GM06990 (cell line): Measurements from ENCODE around the gene HINFP.
"Not testable (repeated sequence)": the region's sequence is repeated elsewhere in the genome, so short reads cannot be mapped to it uniquely, and the experiment has no call there.

Experiments
- DNase-seq: peaks from one replicate; pipeline ENCODE4 v3.0.0-alpha.2; 2011; ENCODE audit not compliant: insufficient read length; ENCODE audit errors: extremely low read depth
- H3K27me3 ChIP-seq: replicated peaks from 2 replicates; pipeline ENCODE4 v1.6.0; 2011; ENCODE audit warnings: low read length; ENCODE audit not compliant: control insufficient read depth, insufficient read depth
- H3K36me3 ChIP-seq: 2 replicates; pipeline ENCODE4 v1.5.1; 2011; ENCODE audit warnings: low read length; ENCODE audit not compliant: control insufficient read depth, insufficient read depth
- H3K4me3 ChIP-seq: replicated peaks from 2 replicates; pipeline ENCODE4 v1.5.1; 2011; ENCODE audit warnings: low read depth, mild to moderate bottlenecking, control low read depth, low read length
- CTCF ChIP-seq: IDR thresholded peaks from 2 replicates; pipeline ENCODE4 v1.5.1; 2011; ENCODE audit warnings: low read length, control low read depth, mild to moderate bottlenecking, inconsistent platforms; ENCODE audit not compliant: insufficient read depth, poor library complexity, severe bottlenecking

The HINFP gene

GRCh38 chr11:119178166-119178680 lies 56.8 kb downstream of the HINFP start:
- TF ChIP-seq CTCF: no peak
- peaks cover 12% of the 10 kb centered on the region for H3K36me3 ChIP-seq
- H3K27me3 ChIP-seq: no peaks in the 10 kb centered on the region
- DNase-seq: no peak
- no peak overlapping the region for H3K4me3 ChIP-seq

DNA sequence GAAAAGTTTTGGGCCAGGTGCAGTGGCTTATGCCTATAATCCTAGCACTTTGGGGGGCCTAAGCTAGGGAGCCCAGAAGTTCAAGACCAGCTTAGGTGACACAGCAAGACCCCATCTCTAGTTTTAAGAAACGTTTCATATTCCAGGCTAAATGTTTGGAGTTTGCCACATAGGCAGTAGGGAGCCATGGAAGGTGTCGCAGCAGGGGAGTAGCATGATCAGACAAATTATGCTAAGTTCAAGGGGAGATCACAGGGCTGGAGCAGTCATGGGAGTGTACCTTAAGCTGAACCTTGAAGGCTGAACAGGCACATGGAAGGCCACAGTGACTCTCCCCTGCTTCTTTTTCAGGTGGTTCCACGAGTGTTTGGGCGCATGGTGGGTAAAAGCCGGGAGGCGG lies 58.0 kb downstream of the HINFP start:
- TF ChIP-seq CTCF: no peak
- DNase-seq: no peak

DNA sequence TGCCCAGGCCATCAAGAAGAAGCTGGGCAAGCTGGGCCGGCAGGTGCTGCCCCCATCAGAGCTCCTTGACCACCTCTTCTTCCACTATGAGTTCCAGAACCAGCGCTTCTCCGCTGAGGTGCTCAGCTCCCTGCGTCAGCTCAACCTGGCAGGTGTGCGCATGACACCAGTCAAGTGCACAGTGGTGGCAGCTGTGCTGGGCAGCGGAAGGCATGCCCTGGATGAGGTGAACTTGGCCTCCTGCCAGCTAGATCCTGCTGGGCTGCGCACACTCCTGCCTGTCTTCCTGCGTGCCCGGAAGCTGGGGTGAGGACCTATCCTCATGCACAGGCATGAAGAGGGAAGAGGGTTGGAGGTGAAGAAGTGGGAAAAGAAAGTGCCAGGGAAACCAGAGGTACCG lies 58.6 kb downstream of the HINFP start:
- Histone ChIP-seq H3K36me3 (peaks cover 8% of the 10 kb centered on the region), H3K27me3 (no peaks in the 10 kb centered on the region), H3K4me3 (no peak overlapping the region)
- no peak for DNase-seq
- no peak for TF ChIP-seq CTCF

More for the DNA sequence above, 58.0 kb downstream of the HINFP start:
- Histone ChIP-seq H3K4me3 (no peak overlapping the region), H3K27me3 (no peaks in the 10 kb centered on the region), H3K36me3 (peaks cover 14% of the 10 kb centered on the region)

DNA sequence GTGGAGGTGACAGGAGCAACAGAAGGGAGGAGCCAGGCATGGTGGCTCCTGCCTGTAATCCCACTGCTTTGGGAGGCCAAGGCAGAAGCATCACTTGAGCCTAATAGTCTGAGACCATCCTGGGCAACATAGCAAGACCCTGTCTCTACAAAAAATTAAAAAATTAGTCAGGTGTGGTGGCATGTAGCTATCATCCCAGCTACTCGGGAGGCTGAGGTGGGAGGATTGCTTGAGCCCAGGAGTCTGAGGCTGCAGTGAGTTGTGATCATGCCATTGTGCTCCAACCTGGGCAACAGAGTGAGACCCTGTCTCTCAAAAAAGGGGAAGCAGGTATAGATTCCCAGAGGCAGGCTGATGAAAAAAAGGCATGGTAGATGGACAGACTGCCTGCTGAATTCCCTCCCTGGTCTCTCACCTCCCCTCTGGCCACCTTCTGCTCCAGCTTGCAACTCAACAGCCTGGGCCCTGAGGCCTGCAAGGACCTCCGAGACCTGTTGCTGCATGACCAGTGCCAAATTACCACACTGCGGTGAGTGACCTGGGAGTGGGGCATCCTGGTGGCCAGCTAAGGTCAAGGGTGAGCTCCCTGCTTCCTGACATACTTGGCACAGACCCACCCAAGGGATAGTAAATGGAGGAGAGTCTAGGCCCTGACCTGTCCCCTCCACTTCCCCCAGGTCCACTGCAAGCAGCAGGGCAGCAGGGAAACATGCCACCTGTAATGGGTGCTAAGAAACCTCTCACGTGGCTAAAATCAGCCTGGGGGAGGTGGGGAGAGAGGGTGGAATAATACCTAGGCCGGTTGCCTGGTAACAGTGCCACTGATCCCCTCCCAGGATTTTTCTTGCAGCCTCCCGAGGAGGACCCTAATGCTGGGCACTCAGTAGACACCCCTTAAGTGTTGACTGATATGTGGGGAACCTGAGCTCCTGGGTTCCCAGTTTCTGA lies 59.6 kb downstream of the HINFP start:
- no peak for TF ChIP-seq CTCF
- H3K36me3 ChIP-seq: peaks cover 7% of the 10 kb centered on the region
- no peaks in the 10 kb centered on the region for H3K27me3 ChIP-seq
- no peak overlapping the region for H3K4me3 ChIP-seq
- DNase-seq: no peak

DNA sequence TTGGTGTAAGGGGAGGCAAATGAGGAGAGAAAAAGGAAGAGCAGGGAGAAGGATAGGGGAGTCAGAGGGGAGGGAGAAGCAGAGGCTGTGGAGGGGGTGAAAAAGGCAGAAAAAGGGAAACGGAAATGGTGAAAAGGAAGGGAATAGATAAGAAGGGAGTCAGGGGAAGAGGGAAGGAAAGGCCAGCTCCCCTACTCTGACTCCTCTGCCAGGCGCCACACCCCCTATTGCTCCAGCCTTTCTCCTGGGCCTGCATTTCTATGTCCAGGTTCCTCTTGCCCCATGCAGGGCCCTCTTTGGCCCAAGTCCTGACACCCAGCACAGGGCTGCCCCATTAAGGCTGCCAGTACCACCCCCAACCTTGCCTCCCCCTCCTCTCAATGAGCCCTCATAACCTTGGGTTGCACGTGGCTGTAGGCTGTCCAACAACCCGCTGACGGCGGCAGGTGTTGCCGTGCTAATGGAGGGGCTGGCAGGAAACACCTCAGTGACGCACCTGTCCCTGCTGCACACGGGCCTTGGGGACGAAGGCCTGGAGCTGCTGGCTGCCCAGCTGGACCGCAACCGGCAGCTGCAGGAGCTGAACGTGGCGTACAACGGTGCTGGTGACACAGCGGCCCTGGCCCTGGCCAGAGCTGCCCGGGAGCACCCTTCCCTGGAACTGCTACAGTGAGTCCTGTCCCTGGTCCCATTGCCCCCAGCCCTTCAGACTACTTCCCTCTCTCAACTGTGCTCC lies 60.5 kb downstream of the HINFP start:
- H3K27me3 ChIP-seq: no peaks in the 10 kb centered on the region
- no peak for TF ChIP-seq CTCF
- no peak for DNase-seq
- peaks cover 7% of the 10 kb centered on the region for H3K36me3 ChIP-seq
- no peak overlapping the region for H3K4me3 ChIP-seq

DNA sequence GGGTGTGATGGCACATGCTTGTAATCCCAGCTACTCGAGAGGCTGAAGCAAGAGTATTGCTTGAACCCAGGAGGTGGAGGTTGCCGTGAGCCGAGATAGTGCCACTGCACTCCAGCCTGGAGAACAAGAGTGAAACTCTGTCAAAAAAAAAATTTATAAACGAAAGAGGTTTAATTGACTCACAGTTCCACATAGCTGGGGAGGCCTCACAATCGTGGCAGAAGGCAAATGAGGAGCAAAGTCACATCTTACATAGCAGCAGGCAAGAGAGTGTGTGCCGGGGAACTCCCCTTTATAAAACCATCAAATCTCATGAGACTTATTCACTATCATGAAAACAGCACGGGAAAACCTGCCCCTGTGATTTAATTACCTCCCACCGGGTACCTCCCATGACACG lies 63.0 kb downstream of the HINFP start:
- not testable (repeated sequence) for DNase-seq, H3K4me3 ChIP-seq, H3K27me3 ChIP-seq, H3K36me3 ChIP-seq
